Adrenal gland (tissue), 12 donors: ENCODE data around the gene MAN1C1. TPM values are rescaled to one million over a fixed set of nuclear protein-coding genes. Genes with fewer than 3 reads are reported as not detected.
A peak's percentile ranks its signal among the peaks of the same experiment; 100 is the strongest.

Source experiments
- DNase-seq, 7 donors: peaks; one replicate each; pipeline ENCODE4 v3.0.0-alpha.2; 2019 to 2020
- H3K27ac ChIP-seq, 5 donors: fragments of 200-600 bp; sonication (generic) in 4 of 5; 1 replicate in 3 of 5; 2 replicates in 2 of 5; pipeline versions ENCODE4 v1.5.1 to v1.8.0; 2016 to 2020; ENCODE audit warnings: mild to moderate bottlenecking in 1 of 5
- H3K27me3 ChIP-seq: fragments of 200-600 bp; 2 replicates; pipeline ENCODE4 v1.8.0; 2021
- H3K36me3 ChIP-seq, 2 donors: fragments of 200-600 bp; replicated peaks in 1 of 2; 1 replicate in 1 of 2; 2 replicates in 1 of 2; pipeline versions ENCODE4 v1.5.1 to v1.8.0; 2018 to 2022
- H3K4me1 ChIP-seq, 2 donors: fragments of 200-600 bp; replicated peaks in 1 of 2; 1 replicate in 1 of 2; 2 replicates in 1 of 2; pipeline versions ENCODE4 v1.5.1 to v1.8.0; 2018 to 2021
- H3K4me3 ChIP-seq, 4 donors: fragments of 200-600 bp; sonication (generic) in 3 of 4; one replicate each; pipeline ENCODE4 v1.5.1; 2016 to 2018
- H3K9me3 ChIP-seq, 3 donors: fragments of 200-600 bp; sonication (generic) in 1 of 3; replicated peaks in 1 of 3; 1 replicate in 2 of 3; 2 replicates in 1 of 3; pipeline versions ENCODE4 v1.5.1 to v1.8.0; 2016 to 2021
- CTCF ChIP-seq, 6 experiments: fragments of 450-650 bp in 4 of 6; fragments of 200-600 bp in 2 of 6; sonication (generic) in 1 of 6; IDR thresholded peaks; 1 replicate in 5 of 6; 2 replicates in 1 of 6; pipeline versions ENCODE4 v1.5.1 to v1.8.0; 2016 to 2021; ENCODE audit warnings: antibody characterized with exemption in 6 of 6, mild to moderate bottlenecking in 2 of 6, moderate library complexity in 1 of 6
- POLR2A ChIP-seq, 2 donors: fragments of 450-650 bp; IDR thresholded peaks; one replicate each; pipeline ENCODE4 v1.6.1; 2017; ENCODE audit warnings: antibody characterized with exemption in 2 of 2, mild to moderate bottlenecking in 2 of 2, moderate library complexity in 1 of 2
- WGBS, 4 donors: extraction: QIAGEN DNeasy Blood & Tissue Kit in 2 of 4; methylation state at CpG; one replicate each; pipeline versions ENCODE4 v1.1.5 to v1.1.7; 2013 to 2017; 5-methylcytosine and 5-hydroxymethylcytosine counted together
- intact Hi-C, 2 donors: fragments of 100-400 bp; cut with DNase I; formaldehyde crosslinking; loops; one replicate each; pipeline versions ENCODE4 v1.14.1 to v1.15.0; 2022 to 2023
- polyA plus RNA-seq, 3 donors: library from polyadenylated mRNA; stranded (reverse); fragments of 200-250 nt in 2 of 3; fragments of 350-450 nt in 1 of 3; fragmentation: Illumina TruSeq in 1 of 3; extraction: RNeasy Lipid Tissue Mini Kit (QIAGEN cat#74804) in 1 of 3; gene quantifications; one replicate each; pipeline ENCODE4 v1.2.3, GENCODE V29; 2013 to 2014
- total RNA-seq, 9 donors: library from RNA; depleted of rRNA in 4 of 9; stranded (reverse); fragments of >200 nt in 4 of 9; fragments of 120-200 nt in 1 of 9; fragmentation: NEBNext Ultra II Directional in 1 of 9; extraction: Animal tissue kit (Norgen Biotek cat#: 25700) in 1 of 9; gene quantifications; one replicate each; pipeline versions ENCODE4 v1.1.0 to v1.2.4, GENCODE V29; 2013 to 2023
- donor health status: healthy with polysubstance abuse.
- donor health status: Bipolar disorder and iron deficiency.
- donor health status: DM: yes; HTN: yes; CAD: no.
- donor health status: DM: no; HTN: no; CAD: no.
- donor health status: DM: no; HTN: no; CAD: no.
- donor health status: DM: yes; HTN: yes; CAD: no.

Gene MAN1C1
- total and polyA plus RNA-seq, 12 donors: 2.7 to 58.7 (median 27.7) TPM

GRCh38 chr1:25707280-25708016, 90.9 kb downstream of the MAN1C1 start:
- no peaks in the 10 kb centered on the region for H3K36me3 ChIP-seq
- intact Hi-C loops: loop anchor here in 1 of 2 donors (10.0 kb wide), 1 partner anchor 87 kb away; no protein-coding TSS in a partner anchor
- H3K9me3 ChIP-seq: no peaks in the 10 kb centered on the region
- H3K27ac ChIP-seq: peak overlapping the region in 3 of 5 donors; percentile 4 to 50 (median 45)
- H3K27me3 ChIP-seq: no peaks in the 10 kb centered on the region
- H3K4me1 ChIP-seq: peaks cover 18 to 84% of the 10 kb centered on the region in 2 donors
- WGBS, 4 donors: 66 to 72% (median 71%) methylated on average over 6 of the region's 6 CpGs
- DNase-seq: no peak
- H3K4me3 ChIP-seq: no peak overlapping the region
- TF ChIP-seq POLR2A (IDR thresholded peaks at IDR 0.05) (no peak), CTCF (IDR thresholded peaks at IDR 0.05) (no peak)

GRCh38 chr1:25710583-25711347, 94.2 kb downstream of the MAN1C1 start:
- H3K27ac ChIP-seq: peak overlapping the region in 2 of 5 donors; percentile 26 to 69
- DNase-seq: no peak
- TF ChIP-seq CTCF (IDR thresholded peaks at IDR 0.05) (no peak), POLR2A (IDR thresholded peaks at IDR 0.05) (no peak)
- no peaks in the 10 kb centered on the region for H3K36me3 ChIP-seq
- intact Hi-C loops: no loop called here
- WGBS, 4 donors: 80 to 88% (median 82%) methylated on average over 7 of the region's 7 CpGs
- peaks cover 18 to 62% of the 10 kb centered on the region in 2 donors for H3K4me1 ChIP-seq
- no peak overlapping the region for H3K4me3 ChIP-seq
- H3K9me3 ChIP-seq: no peaks in the 10 kb centered on the region
- no peaks in the 10 kb centered on the region for H3K27me3 ChIP-seq

- Histone ChIP-seq H3K27me3 (no peaks in the 10 kb centered on the region), H3K4me1 (peaks cover 18 to 53% of the 10 kb centered on the region in 2 donors), H3K4me3 (no peak overlapping the region), H3K27ac (peak overlapping the region in 2 of 5 donors; percentile 26 to 69), H3K9me3 (no peaks in the 10 kb centered on the region), H3K36me3 (no peaks in the 10 kb centered on the region)
- DNase-seq: peak in 2 of 7 donors; percentile 39 to 40
- intact Hi-C loops: no loop called here
- WGBS, 4 donors: 64 to 76% (median 68%) methylated on average over 13 to 16 of the region's 16 CpGs
- TF ChIP-seq POLR2A (IDR thresholded peaks at IDR 0.05) (no peak), CTCF (IDR thresholded peaks at IDR 0.05) (no peak)
Measured at GRCh38 chr1:25711555-25712298, 95.1 kb downstream of the MAN1C1 start.
